Hematopoietic multipotent progenitor cell treated with erythropoietin and hydrocortisone succinate and interleukin-3 and kit ligand, for 6 days (in vitro differentiated cells): ENCODE data around the gene MAML3.

Experiments
- DNase-seq: peaks from one replicate; pipeline ENCODE4 v3.0.0-alpha.2; 2015

The MAML3 gene

DNA sequence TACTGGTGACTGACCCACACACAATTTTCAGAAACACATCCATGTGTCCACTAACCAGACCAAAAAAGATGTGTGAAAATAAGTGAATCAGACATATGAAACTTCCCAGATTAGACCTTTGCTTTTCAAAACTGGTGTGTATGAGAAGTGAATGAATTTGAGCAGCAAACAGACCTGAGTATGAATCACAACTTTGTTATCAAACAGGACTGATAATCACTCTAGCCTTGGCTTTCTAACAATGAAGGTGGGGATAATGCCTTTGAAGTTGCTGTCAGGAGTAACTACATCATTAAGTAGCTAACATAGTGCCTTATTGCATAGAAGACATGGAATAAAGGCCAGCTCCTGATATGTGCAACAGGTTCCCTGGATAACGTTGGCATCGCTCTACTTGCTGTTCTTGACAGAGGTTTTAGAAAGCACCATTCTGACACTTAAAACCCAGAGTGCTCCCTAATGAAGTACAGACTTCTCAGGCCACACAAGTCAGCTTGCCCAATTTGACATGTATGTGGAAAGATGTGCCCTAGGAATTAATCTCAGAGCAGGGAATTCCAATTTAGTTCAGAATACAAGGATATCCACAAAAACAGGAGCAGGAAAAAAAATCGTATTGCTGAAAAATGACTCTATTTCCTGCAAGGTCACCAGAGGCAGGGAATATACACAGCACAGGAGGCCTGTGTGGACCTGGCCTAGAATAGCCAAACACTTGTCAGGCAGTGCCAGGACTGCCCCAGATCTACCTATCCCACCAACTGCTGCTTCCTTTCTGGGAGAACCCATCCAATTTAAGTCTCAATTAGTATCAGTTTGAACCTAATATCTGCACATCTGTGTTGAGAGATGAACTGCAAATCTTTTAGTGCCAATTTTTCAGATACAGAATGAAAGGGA lies 87.7 kb downstream of the MAML3 start:
- no peak for DNase-seq

DNA sequence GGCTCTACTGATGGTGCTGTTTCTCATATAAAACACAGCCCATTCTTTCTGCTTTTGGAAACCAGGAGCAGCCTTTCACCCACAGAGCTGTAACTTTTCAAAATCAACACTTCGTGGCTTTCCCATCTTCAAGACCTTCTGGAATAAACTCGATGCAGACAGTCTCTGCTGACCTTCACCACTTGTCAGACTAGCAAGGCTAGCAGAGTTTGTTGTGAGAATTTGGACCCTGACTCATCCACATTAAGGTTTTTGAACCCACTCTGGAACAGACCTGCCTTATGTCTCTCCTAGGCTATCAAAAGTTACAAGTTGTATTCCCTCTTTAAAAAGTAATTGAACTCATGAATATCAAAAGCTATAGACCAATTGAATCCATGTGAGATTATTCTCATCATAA lies 88.6 kb downstream of the MAML3 start:
- DNase-seq: no peak

DNA sequence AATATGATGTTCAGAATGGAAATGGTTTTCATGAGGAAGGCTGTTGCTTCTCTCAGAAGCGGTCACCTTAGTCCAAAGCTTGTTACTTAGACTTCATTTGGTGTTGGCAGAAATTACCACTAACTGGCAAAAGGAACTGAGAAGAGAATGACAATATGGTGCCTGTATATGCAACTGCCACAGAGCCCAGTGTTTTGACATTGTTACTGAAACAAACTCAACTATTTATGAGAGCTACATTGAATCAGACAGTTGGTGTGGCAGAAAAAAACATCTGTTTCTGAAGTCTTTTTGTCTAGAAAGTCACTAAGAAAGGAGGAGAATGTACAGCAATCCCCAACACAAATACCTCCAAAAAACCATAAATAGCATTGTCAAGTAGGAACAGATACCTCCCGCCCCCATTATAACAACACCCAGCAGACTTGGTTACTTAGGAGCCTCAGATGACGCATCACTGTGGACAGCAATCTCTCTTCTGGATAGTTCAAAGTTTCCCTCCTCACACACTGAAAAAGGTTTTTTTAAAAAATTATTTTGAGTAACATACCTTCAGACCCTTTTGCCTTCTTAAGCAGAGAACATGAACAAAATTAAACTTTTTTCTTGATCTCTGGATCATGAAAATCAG lies 92.2 kb downstream of the MAML3 start:
- no peak for DNase-seq

DNA sequence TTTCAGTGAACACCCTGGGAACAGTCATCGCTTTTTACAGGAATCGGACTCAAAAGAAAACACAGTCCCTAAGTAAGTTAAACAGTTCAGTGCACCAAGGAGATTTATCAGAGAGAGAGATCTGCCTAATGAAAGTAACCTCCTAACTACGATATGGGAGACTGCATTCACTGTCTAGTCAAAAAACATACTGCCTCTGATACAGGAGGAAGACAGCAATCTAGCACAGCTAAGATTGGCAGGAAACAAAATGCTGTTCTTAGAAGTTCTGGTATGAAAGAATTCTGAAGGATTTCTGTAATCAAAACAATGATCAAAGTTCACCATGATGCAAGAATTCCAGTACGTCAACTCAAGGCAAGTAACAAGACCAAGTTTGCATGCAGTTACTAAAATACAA lies 92.8 kb downstream of the MAML3 start:
- no peak for DNase-seq

DNA sequence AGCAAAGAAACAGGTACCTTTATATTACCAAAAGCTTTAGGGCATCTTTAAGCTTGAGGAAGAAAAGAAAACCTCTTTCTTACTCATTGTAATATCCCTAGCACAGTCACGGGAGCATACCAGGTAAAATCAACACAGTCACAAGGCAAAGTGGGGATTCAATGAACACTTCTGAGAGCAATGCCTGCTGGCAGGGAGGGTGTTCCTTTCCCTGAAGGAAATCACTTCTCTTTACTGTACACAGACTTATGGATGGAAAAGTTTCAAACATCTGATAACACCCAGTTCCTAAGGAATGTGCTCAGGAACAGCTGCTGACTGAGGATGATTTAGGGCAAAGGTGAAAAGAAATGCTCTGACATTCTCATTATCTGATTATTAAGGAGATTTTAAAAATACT lies 94.8 kb downstream of the MAML3 start:
- DNase-seq: no peak

GRCh38 chr4:140057701-140058100 lies 96.3 kb downstream of the MAML3 start:
- DNase-seq: no peak

DNA sequence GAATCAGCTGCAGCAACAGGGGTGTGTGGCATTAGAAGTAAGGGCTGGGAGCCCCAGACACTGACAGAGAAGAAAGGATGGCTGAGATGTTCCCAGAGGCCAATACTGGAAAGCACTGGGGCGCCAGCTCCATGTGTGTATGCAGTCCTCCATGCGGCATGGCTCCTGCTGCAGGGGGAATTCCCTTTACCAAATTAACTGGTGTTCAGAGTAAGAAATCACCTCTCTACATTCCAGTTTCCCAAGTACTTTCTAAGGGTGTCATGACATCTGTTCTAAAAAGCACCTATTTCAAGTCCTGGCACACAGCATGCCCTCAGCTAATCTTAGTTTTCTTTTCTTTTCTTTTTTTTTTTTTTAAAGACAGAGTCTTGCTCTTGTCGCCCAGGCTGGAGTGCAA lies 98.0 kb downstream of the MAML3 start:
- no peak for DNase-seq

DNA sequence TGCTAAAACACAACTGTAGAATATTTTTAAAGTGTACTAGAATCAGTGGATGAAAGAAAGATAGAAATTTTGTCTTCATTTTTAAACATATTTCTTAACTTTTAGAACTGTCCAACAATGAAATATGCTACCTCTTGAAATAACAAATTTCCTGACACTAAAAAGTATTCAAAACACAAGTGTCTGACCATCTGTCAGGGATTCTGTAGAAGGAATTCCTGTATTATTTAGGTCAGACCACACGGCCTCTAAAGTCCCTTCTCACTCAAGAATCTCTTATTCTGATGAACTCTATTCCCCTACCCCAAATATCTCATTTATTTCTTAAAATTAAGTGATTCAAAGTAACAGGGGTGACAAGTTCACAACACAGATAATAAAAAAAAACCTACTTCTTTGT lies 99.1 kb downstream of the MAML3 start:
- no peak for DNase-seq

- DNase-seq: no peak
Measured at GRCh38 chr4:140053185-140053584, 100.8 kb downstream of the MAML3 start.

DNA sequence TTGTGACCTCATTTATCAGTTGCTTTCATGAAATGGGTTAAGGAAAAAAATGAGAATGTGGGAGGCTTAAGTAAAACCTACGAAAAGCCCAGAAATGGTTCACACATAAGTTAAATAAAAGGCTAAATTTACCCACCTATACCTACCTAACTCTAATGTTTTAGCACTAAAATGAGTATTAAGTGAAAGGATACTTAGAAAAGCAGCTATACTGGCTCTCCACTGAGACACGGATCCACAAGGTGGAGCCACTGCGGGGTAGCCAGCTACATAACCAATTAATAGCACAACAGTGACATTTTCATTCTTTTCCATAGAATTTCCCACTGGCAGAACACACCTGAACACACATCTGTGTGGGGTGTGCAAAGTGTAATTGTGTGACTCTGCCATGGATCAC lies 101.9 kb downstream of the MAML3 start:
- DNase-seq: peak; percentile 72

DNA sequence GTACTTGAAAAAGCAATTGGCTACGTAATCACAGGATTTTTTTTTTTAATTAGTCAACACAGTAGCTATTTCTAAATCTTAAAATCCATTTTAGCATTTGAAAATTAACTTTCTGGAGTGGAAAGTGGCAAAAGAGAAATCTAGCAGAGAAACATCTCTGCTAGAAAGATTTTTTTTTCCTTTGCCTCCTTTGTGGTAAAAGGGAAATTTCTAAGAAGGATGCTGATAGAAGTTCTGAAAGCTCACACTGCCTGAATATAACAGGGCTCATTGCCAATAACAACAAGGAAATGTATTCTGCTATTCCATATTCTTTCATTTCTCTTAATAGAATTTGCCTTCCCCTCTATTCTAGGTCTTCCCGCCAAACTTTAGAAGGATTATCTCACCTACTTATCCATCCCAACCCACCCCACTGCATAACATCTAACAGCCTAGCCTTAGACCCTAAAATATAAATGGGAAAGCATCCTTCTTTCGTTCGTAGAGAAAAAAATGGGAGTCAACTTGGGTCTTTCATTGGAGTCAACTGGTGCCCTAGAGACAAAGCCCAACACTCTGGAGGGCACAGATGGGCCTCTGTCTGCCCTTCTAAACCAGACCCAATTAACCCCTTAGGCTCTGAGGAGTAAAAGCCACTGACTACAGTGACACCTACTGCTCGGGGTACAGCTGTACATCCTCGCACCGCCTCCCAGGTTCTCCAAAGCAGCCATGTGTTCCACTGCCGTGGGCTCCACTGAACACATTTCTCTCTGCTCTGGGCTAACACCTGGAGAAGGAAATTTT lies 103.9 kb downstream of the MAML3 start:
- peak; percentile 74 for DNase-seq

GRCh38 chr4:140049024-140049848 lies 104.7 kb downstream of the MAML3 start:
- peak; percentile 79 for DNase-seq

GRCh38 chr4:140048419-140048995 lies 105.5 kb downstream of the MAML3 start:
- DNase-seq: peak; percentile 43

DNA sequence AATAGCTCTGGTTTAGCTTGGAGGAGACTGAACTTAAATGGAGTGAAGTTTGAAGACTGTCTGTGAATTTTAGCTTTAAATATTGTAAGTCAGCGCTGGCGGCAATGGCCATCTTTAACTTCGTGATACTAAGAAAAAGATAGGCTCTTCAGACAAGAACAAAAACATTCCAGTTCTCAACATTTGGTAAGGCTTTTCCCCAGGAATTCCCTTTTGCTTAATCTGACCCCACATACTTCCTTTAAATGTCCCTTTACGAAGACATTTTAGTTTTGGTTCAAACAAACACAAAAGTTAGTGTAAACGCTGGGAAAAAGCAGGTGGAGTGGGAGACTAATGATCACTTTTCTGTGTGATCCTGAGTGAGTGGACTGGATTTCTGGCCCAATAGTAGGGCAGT lies 106.2 kb downstream of the MAML3 start:
- DNase-seq: no peak

DNA sequence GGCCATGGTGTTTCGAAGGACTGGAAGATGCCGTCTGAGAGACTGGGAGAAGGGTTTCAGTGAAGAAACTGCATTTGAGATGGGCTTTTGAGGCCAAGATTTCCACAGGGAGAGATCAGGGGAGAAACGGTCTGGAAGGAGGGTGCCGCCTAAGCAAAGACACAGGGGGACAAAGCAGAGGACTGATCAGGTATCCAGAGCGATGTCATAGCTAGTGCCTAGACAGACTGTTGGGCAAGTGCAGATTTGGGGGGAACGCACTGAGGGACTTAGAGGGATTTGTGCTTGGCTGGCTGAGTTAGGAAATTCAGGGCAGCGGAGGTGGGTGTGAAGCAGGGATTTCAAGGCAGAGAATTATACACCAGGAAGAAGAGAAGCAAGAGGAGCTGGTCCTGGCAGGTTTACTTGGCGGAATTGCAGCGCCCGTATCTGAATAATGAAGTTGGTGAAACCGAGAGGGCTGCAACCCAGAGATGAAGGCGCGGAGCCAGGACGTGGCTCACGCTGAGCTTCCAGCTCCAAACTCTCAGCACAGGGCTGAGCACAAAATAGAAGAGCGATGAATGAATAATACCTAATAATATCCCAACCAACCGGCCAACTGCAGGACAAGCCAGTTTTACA lies 106.9 kb downstream of the MAML3 start:
- no peak for DNase-seq

DNA sequence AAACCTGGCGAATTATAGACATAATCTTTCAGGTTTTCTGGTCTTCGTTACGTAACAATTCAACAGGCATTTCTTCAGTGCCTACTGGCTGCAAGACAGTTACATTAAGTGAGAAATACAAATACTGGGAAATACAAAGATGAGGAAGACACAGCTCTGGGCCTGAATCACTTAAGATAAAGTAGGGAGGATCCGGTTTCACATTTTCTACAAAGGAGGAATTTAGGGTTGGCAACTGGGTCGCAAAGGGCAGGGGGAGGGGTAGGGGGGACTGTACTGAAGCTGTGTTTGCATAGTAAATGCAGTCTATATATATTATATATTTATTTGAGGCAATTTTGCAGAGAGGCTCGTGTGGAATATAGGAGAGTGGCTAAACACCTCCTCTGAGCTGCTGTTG lies 107.4 kb downstream of the MAML3 start:
- DNase-seq: peak; percentile 60

- peak; percentile 61 for DNase-seq
Measured at GRCh38 chr4:140046016-140046415, 108.0 kb downstream of the MAML3 start.

DNA sequence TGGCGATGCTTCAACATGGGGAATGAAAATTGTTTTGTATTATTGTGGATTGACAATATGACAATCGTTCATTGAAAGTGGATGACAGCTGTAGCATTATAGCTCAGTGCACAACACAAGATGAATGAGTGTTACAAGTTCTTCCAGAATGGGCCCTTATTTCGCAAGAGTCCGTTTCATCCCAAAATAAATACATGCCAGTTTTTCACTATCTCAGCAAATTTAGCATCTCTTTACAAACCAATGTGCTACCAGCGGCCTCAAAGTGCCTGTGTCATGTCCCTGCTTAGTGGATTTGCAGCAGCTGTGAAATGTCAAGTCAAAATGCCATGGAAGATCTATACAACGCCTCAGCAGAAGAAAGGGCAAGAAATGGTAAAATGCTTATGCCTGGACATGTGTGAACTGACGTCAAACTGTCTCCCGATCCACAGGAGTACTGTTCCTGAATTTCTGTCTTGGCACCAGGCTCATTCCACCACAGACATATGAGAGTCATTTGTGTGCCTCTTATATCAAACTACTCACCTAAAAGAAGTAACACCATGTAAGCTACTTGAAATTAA lies 109.6 kb downstream of the MAML3 start:
- DNase-seq: no peak

GRCh38 chr4:140042634-140043033 lies 111.3 kb downstream of the MAML3 start:
- DNase-seq: no peak

GRCh38 chr4:140038031-140038533 lies 115.9 kb downstream of the MAML3 start:
- DNase-seq: no peak

DNA sequence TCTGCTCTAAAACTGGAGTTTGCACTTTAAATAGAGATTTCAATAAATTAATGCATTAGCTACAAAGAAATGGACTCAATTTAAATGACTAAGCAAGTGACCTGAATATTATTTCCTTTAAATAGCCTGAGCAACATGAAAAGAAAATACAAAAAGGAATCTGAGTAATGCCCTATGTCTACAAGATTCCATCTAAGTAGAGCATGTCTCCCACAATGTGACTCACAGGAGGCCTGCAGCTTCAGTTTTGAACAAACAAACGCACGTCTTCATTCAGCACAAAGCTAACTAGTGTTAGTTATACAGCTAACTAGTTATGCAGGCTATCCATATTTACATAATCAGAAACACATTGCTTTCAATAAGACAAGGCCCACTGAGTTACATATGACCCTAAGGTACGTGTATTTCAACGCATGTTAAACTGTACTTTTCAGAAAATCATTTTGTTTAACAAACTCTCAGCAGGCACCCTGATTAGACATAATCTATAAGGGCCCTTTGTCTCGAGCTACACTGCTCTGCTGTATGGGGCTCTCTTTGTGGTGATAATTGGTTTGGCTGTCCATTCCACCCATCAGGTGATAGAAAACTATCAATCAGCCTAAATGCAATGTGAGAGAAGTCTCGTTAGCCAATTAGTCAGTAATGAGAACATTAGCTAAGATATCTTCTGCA lies 116.5 kb downstream of the MAML3 start:
- DNase-seq: no peak
